Measurements from ENCODE around the gene XRCC3. TPM values are rescaled to one million over a fixed set of nuclear protein-coding genes. Genes with fewer than 3 reads are reported as not detected.

The XRCC3 gene
- total and polyA plus RNA-seq, 10 of the 15 experiments (the other 5 are each of a cell fraction or from before 2014, with no cell fraction given) = 0.37 to 52.0 (median 26.8) TPM

- no peak for TF ChIP-seq E2F8 (IDR thresholded peaks at IDR 0.05; ENCODE audit: low read depth, partially characterized antibody)
- no peak for TF ChIP-seq TCF7 (IDR thresholded peaks at IDR 0.05; ENCODE audit: borderline replicate concordance)
- TF ChIP-seq REST (IDR thresholded peaks at IDR 0.05; ENCODE audit: low read depth, low read length) = no peak
- TF ChIP-seq HDAC2 (IDR thresholded peaks at IDR 0.05) = no peak
- TF ChIP-seq ELK1 (IDR thresholded peaks at IDR 0.05; ENCODE audit: low read depth, low read length) = no peak
- TF ChIP-seq CREM (IDR thresholded peaks at IDR 0.05; ENCODE audit: low read depth) = no peak
- TF ChIP-seq POLR2AphosphoS5 (IDR thresholded peaks at IDR 0.05; ENCODE audit: low read length) = no peak
- TF ChIP-seq PML (IDR thresholded peaks at IDR 0.05; ENCODE audit: low read length) = no peak
- no peak for TF ChIP-seq POLR2A (IDR thresholded peaks at IDR 0.05; ENCODE audit: low read depth, low read length)
- TF ChIP-seq SUPT20H (IDR thresholded peaks at IDR 0.05; ENCODE audit: borderline replicate concordance, control insufficient read depth, low read depth, low read length) = no peak
- no peak for TF ChIP-seq BHLHE40 (IDR thresholded peaks at IDR 0.05; ENCODE audit: borderline replicate concordance in 1 of 2, low read depth in 2 of 2, low read length in 1 of 2)
These were observed 43.0 kb upstream of the XRCC3 start (continued) for GRCh38 chr14:103758059-103758776.
